Right kidney (tissue), 1 donor: ENCODE data around the gene ME3.
"Not testable (repeated sequence)": the region's sequence is repeated elsewhere in the genome, so short reads cannot be mapped to it uniquely, and the experiment has no call there.

Experiments
- DNase-seq: peaks from one replicate; pipeline ENCODE4 v3.0.0-alpha.2; 2016

ME3 gene

DNA sequence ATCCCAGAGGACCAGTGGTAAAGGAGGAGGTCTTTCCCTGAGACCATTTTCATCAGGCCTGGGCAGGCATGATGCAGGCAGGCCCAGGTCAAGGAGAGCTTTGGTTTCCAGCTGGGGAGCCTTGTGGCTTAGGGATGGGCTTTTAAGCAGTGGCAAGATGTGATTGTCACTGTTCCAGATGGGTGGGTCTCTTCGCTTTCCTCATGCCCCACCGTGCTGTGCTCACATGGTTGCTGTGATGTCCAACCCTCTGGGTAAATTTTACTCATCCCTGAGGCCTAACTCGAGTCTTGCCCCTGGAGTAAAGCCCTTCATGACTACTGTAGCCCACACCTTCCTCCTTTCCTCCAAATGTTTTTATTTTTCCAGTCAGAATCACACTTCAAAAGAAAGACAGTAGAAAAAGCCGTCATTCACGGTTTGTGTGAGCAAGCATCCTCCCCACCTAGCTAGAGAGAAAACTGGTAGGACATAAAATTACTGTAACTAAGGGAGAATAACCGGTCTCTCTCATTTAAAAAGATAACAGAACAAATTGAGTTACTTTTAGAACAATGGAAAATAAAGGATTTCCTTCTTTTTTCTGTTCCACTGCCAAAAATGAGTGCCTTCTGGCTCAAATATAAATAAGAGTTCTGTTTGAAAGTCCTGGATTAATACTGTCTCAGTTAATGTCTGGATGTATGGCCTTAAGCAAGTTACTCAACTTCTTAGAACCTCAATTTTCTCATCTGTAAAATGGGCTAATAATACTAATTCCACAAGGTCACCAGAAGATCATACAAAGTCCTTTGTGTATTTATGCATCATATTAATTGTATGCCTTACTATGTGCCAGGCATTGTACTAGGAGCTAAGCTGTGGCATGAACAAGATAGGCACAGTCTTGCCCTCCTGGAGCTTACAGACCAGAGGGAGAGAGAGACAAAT, 84.9 kb downstream of the ME3 start:
- DNase-seq = no peak

DNA sequence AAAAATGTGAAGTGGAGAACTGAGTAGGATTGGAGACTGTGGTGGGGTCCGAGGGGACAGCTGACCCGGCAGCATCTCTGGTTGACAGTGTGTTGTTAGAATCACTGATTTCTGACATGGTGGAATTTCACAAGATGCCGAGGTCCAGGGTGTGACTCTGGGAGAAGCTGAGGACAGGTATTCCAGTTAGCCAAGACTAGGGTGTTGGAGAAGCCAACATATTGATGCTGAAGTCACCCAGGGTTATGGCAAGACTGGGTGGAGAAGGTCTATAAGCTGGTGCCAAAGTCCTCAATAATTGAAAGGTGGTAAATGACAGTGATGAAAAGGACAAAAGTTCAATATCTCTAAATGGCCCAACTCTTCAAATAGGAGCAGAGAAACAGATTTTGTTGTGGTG, 86.1 kb downstream of the ME3 start:
- DNase-seq = no peak

DNA sequence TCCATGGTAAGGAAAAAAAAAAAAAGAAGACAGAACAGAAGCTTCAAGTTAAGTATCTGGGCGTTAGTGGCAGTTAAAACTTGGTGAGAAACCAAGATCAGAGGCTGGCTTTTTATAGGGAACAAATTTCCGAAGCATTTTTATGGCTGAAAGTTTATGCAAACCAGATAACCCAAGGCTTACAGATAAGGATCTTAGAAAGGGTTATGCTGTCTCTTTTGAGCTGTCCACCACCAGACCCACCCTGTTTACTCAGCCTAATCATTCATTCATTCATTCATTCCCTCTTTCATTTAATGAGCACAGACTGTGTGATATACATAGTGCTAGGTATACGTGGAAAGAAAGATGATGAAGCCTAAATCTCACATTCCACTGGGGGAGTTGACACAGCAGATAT, 89.5 kb downstream of the ME3 start:
- DNase-seq = no peak

DNA sequence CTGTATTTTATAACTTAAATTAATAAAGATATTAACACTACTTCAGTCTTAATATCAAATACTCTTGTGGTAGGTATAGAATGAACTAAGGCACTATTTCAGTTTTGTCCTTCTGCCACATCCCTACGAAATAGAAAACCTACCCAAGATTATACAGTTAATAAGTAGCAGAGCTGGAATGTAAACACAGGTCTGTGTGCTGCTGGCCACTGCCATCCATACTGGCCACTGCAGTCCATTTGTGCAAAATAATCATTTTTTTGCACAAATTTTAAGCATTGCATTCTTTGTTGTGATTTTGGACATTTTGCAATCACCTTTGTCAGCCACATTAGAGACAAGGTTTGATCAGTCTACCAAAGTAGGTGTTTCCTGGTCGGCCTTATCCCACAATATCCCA, 91.9 kb downstream of the ME3 start:
- DNase-seq = no peak

DNA sequence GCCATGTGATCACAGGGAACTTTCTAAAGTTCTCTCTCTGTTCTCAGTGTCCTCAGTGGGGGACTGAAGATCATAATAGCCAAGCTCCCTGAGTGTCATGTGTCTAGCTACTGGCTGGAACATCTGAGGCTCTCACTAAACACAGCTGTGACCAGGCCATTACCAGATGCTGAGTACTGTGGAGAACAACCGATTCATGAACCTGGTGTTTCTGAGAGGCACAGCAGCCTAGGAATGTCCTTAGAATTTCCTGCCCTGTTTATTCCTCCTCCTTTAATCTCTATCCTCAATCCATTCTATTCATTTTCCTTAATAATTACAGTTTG, 93.0 kb downstream of the ME3 start:
- DNase-seq = no peak

DNA sequence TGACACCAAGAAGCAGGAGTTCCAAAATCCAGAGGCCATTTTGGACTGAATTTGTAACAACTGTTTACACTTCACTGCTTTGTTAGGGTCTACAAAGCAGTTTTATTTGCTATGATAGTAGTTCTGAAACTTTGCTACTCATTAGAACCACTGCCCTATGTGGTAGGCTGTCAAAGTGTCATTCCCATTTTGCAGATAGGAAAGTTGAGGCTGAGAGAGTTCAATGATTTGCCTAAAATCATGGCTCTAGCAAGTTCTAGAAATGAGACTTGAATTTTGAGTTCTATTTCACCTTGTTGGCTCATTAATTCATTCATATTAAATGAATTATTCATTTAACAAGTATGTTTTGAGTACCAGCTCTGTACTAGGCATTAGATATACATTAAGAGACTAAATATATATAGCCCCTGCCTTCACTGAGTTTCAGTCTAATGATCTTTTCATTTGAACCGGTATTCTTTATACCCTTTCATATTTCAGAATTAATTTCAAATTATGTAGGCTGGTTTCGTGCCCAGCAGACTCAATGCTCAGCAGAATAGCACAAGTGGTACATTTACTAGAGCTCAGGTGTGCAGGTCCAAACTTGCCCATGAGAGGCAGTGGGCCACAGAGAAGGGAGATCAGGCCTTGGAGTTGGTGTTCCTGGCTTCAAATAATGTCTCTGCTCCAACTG, 93.5 kb downstream of the ME3 start:
- DNase-seq = no peak

DNA sequence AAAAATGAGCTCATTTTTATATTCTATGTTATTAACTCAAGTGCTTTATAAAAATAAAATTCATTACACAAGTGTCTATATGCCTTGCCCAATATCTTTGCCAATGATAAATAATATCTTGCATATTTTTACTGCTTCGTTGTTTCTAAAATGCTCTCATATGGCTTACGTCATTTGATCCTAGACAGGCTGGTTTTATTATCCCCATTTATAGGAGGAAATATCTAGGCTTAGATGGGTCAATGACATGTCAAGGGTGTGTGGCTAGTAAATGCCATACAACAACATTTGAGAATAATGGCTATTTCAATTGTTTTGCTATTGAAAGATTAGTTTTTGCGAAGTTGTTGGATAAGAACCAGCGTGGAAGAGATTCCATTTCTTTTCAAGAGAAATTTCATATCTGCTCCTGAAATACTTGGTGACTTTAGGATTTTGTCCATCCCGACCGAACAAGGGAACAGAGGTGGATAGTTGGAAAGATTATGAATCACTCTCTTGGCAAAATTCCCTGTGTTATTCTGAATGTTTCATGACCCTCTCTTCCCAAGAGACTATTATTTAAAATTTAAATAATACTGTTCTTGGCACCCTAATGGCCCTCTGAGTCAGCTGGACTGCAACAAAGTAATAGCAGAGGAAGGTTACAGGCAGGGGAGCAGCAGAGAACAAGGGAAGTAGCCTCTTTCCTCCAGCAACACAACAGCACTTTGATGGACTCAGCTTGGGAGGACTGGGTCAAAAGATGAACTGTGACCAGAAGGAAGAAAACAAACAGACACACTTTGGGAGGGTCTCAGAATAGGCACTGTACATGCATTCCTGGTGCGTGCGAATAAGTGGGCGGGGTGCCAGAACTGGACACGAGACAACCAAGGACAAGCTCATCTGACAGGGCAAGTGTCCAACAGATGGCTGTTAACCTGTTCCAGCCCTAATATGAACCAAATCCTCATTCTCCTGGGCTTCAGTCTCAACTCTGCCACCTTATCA, 94.5 kb downstream of the ME3 start:
- DNase-seq = no peak

DNA sequence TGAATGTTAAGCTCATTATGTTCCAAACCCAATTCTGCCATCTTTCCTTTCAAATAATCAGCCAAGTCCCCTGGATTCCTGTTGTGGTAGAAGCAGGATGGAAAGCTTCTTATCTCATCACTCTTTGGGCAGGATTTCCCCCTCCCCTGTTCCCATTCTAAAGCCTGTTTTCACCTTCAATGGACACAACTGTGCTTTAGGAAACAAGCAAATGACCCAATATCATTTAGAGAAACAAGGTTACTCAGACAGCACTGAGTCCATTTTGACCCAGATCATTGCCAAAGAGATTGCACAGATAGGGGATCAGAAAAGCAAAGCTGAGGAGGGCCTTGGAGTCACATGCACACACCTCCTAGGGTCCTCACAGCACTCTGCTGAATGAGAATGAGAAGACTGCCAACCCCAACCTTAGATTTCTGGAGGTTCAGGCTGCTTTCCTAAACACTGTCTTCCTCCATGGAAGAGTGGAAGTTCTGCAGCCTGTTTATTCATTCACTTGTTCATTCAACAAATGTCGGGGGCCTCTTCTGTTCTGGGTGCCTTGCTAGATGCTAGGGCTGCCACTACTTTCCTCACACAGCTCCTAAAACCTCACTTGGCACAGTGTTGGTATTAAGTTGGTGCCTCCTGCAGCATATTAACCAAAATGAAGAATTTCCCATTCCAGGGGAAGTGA, 95.3 kb downstream of the ME3 start:
- DNase-seq = no peak

DNA sequence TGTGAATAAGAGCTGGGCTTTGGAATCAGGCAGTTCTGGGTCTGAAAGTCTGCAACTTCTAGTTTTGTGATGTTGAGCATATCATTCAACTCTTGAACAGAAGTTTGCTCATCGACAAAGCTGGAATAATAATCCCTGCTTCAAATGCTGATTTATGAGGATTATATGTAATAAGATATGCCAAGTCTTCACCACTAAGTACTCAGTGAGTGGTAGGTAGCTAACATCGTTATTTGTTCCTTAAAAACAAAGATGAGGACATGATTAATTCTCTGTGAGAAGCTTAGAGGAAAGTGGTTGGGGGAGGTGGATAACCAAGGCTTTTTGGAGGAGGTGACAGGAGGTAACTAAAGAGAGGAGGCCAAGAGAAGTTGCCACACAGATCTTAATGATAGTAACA, 96.5 kb downstream of the ME3 start:
- no peak for DNase-seq

DNA sequence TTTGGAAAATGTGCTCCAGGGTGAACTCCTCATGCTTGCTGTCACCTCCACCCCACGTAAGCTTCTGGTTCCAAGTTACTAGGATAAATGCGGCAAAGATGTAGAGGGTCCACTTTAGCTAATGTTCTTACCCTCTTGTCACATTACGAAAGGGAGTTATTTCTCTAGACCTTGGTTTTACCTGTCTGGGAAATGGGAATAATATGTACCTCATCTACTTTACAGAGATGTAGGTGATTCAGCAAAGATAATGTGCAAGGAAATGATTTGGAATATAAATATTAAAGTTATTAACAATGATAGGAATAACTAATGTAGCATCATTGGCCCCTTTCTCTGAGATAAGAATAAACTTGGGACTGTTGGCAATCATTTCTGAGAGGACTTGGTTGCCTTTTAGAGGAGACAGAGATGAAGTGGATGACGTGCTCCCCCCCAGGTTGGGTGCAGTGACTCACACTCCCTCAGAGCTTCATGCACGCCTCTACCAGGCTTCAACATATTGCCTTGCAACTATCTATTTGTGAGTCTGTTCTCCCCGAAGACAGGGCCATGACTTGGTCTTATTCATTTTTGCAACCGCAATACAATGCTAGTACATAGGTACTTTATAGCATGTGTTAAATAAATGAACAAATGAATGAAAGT, 97.1 kb downstream of the ME3 start:
- no peak for DNase-seq

DNA sequence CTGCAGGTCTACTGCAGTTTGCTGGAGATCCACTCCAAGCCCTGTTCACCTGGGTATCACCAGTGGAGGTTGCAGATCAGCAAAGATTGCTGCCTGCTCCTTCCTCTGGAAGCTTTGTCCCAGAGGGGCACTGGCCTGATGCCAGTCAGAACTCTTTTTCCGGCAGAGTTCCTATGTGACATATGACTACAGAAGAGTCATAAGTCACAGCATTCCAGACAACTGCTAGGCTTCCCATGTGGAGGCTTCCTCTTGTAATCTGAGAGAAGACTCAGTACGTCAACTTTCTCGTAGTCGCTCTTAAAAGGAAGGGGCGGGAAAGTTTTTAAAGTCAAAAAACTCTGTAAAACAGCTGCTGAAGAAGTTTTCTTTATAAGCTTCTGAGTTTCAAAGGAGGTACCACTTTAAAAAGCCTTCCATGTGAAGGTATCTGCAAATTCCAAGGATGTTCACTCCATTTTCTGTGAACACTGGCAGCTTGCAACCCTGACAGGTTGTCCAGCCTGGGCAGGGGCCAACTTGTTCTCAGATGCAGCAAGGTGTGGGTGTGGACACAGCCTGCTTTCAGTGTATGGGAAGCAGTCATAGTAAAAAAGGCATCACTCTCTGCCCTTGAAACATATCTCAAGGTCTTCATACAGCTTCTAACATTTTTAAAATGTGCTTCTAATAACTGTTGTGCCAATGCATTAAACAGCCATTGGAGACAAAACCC, 97.8 kb downstream of the ME3 start:
- DNase-seq = no peak

DNA sequence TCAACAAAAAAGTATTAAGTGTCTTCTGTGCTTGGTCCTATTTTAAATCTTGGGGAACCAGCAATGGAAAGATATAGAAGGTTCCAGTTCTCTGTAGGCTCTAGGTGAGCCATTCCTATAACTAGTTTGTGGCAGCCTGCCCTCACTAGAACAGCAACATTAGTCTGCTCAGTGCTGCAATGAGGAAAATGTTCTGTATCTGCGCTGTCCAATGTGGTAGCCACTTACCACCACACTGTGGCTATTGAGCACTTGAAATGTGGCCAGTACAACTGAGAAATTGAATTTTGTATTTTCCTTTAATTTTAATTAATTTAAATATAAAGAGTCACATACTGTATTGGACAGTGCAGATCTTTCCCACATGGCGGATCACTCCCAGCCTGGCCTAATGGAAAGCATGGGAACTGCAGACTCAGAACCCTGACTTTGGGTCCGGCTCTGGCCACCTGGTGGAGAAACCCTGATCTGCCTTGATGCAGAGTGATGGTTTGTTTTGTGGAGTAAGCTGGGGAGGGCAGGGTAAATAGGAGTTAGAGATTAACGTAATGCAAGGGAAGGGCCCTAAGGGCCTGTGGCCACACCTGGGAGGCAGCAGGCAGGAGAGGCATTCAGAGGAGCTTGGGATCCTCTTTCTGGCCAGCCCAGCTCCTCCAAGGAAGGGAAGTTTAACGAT, 101.0 kb downstream of the ME3 start:
- DNase-seq = no peak

DNA sequence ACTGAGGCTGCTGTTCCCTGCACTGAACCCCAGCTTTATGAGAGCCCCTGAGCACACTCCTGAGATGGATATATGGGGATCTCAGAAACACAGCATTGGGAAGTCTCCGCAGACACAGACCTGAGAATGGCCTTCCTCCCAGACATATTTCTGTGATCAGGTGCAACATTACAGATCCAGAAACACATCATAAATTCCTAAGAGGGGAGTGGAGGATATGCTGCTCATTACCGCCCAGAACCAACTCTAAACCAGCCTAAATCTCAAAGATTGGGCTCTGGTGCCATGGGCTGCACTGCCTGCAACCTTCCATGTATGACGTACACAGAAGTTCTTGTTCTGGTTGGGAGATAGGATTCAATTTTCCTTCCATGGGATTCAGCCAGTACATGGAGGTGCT, 102.0 kb downstream of the ME3 start:
- DNase-seq = no peak

DNA sequence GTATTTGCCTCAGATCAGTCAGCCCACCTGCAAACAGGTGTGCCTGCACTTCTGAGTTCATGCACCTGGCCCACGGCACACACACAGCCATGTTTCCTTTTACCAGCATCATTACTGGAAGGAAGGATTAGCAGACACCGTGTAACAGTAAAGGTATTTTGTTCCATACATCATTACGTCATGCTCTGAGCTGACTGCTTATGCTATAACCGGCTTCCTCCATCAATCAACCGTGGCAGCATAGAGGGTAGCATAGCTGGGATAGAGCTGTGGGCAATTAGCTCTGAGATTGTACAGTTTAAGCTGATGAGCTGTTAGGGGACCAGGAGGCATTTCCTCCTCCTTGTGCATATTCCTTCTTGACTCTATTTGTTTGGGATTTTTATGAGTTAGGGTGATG, 102.4 kb downstream of the ME3 start:
- DNase-seq = no peak

DNA sequence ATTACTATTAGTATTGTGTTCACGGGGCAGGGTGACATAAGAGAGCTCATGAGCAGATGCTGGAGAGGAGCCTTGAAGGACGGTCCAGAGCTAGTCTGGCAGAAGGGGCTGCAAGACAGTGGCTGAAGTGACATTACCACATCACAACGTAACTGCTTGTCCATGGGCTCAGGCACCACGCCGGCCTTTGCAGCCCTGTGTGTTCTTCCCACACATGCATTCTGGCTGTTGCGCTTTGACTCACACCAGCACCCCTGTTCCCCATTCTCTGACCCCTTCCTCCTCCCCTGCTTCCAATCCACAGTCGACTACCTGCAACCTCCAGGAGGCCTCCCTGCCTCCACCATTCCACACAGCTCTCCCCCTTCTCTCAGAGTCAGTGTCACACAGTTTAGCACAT, 103.3 kb downstream of the ME3 start:
- no peak for DNase-seq

DNA sequence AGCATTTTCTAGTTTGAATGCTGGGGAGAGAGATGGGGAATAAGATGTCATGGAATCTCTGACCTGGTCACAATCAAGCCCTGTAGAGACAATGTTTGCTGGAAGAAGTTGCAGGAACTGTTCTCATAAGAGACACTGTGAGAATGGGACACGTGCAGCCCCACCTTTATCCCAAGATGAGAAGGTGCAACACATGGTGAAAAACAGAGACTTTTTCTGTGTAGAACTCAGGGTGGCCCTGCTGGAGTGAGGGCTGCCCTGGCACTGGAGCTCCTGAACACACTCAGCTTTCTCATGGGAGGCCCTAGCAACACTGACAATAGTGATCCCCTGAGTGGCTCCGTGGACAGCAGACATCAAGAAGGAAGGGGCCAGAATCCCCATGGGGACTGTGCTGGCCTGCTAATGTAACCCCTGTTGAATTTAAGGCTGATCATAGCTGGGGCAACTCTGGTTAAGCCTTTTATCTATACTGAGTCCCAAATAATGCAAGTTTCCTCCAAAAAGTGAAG, 106.6 kb downstream of the ME3 start:
- no peak for DNase-seq

DNA sequence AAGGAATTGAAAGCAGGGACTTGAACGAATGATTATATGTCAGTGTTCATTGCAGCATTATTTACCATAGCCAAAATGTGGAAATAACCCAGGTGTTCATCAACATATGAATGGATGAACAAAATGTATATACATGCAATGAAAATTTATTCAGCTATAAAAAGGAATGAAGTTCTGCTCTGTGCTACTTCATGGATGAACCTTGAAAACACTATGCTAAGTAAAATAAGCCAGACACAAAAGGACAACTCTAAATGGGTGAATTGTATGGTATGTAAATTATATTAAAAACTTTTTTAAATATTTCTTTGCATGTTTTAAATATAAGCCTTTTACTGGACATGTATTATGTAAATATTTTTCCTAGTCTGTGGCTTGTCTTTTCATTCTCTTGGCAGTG, 107.0 kb downstream of the ME3 start:
- no peak for DNase-seq

DNA sequence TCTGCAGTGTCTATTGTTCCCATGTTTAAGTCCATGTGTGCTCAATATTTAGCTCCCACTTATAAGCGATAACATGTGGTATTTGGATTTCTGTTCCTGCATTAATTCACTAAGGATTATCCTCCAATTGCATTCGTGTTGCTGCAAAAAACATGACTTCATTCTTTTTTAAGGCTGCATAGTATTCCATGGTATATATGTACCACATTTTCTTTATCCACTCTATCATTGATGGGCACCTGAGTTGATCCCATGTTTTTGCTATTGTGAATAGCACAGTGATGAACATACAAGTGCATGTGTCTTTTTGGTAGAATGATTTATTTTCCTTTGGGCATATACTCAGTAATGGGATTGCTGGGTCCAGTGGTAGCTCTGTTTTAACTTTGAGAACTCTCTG, 109.6 kb downstream of the ME3 start:
- not testable (repeated sequence) for DNase-seq

DNA sequence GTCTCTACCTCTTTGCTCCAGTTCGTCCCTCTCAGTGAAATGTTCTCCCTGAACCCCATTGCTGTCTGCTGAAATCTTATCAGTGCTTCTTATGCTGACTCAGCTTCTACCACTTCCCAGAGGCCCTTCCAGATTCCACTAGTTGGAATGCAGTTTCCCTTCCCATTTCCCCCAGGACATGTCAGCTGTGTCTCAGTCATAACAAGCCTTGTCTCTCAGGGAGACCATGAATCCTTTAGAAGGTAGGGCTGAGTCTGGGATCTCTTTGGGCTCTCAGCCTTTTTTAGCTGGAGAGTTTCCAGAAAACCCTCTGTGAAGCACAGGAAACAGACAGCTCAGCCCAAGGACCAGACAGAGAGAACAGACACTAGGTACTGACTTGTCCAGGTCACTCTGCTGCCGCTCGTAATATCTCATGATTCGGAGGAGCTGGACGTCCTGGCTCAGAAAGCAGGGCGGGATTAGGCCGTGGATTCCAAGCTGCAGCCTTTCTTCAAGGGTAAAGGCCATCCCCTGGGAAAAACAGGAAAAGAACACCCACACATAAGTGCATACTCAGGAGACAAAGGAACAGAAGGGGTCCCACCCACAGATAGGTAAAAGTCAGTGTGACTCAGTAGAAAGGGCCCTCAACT, 113.0 kb downstream of the ME3 start:
- DNase-seq = no peak

DNA sequence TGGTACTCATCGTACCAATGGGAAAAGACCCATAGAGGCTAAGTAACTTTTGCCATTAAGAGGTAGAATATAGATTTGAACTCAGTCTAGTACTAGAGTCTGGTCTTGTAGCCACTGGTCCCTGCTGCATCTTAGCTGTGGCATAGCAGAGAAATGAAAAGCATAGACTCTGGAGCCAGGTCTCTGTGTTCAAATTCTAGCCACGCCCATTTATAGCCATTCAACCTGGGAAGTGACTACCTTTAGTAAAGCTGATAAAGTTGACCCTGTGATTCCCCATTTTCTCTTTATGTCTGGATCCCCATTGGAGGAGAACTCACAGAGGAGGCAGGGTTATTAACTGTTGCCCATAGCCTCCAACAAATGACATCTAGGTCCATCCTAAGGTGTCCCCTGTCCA, 113.6 kb downstream of the ME3 start:
- no peak for DNase-seq
